ENCODE results near the gene NKAIN1.
A peak's percentile ranks its signal among the peaks of the same experiment; 100 is the strongest.

NKAIN1 gene

DNA sequence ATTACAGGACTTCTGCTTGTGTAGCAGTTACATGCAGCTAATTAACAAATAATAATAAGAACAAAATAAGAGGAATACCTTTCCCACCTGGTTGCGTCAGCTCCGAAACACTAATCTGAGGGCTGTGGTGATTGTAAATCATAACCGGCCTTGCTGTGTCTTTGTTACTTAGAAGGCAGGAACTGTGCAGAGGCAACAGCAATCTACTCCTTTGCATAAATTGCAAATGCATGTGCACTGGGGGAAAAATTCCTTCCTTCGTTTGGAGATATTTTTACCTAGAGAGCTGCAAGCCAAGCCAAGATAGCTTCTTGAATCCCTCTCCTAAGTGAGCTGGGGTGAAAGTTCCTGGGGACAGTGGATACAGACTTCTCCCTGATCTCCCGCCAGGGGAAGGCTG lies 46.0 kb downstream of the NKAIN1 start:
- no peak for DNase-seq (ENCODE audit: low read depth)
- H3K4me3 ChIP-seq (ENCODE audit: low read depth, low read length), result no peak overlapping the region
- TF ChIP-seq, protein P1, sequence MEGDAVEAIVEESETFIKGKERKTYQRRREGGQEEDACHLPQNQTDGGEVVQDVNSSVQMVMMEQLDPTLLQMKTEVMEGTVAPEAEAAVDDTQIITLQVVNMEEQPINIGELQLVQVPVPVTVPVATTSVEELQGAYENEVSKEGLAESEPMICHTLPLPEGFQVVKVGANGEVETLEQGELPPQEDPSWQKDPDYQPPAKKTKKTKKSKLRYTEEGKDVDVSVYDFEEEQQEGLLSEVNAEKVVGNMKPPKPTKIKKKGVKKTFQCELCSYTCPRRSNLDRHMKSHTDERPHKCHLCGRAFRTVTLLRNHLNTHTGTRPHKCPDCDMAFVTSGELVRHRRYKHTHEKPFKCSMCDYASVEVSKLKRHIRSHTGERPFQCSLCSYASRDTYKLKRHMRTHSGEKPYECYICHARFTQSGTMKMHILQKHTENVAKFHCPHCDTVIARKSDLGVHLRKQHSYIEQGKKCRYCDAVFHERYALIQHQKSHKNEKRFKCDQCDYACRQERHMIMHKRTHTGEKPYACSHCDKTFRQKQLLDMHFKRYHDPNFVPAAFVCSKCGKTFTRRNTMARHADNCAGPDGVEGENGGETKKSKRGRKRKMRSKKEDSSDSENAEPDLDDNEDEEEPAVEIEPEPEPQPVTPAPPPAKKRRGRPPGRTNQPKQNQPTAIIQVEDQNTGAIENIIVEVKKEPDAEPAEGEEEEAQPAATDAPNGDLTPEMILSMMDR (IDR thresholded peaks at IDR 0.05; ENCODE audit: low read depth, low read length), result no peak
- TF ChIP-seq MYC (IDR thresholded peaks at IDR 0.05; ENCODE audit: low read depth, low read length) (no peak), POLR2A (IDR thresholded peaks at IDR 0.05; ENCODE audit: extremely low read depth, insufficient read length) (no peak)
- TF ChIP-seq, protein P2, sequence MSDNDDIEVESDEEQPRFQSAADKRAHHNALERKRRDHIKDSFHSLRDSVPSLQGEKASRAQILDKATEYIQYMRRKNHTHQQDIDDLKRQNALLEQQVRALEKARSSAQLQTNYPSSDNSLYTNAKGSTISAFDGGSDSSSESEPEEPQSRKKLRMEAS (IDR thresholded peaks at IDR 0.05; ENCODE audit: low read depth, low read length), result no peak

DNA sequence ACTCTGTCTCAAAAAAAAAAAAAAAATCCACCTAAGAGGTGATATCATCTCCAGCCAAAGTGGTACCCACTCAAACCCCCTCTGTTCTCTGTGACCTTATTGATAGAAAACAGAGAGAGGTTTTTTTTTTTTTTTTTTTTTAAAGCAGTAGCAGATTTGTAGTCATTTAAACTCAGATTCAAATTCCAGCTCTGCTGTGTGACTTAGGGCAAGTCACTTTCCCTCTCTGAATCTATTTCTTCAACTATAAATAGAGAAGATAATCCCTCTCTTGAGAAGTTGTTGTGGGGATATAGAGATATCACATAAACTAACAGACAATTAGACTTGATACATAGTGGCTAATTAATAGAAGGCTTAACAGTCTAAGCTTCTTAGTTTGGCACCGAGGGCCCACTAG lies 48.4 kb downstream of the NKAIN1 start:
- no peak for DNase-seq (ENCODE audit: low read depth)
- TF ChIP-seq MYC (IDR thresholded peaks at IDR 0.05; ENCODE audit: low read depth, low read length) (no peak), POLR2A (IDR thresholded peaks at IDR 0.05; ENCODE audit: extremely low read depth, insufficient read length) (no peak)
- TF ChIP-seq, protein P1 (IDR thresholded peaks at IDR 0.05; ENCODE audit: low read depth, low read length), result no peak
- TF ChIP-seq, protein P2 (IDR thresholded peaks at IDR 0.05; ENCODE audit: low read depth, low read length), result no peak
- H3K4me3 ChIP-seq (ENCODE audit: low read depth, low read length), result no peak overlapping the region

DNA sequence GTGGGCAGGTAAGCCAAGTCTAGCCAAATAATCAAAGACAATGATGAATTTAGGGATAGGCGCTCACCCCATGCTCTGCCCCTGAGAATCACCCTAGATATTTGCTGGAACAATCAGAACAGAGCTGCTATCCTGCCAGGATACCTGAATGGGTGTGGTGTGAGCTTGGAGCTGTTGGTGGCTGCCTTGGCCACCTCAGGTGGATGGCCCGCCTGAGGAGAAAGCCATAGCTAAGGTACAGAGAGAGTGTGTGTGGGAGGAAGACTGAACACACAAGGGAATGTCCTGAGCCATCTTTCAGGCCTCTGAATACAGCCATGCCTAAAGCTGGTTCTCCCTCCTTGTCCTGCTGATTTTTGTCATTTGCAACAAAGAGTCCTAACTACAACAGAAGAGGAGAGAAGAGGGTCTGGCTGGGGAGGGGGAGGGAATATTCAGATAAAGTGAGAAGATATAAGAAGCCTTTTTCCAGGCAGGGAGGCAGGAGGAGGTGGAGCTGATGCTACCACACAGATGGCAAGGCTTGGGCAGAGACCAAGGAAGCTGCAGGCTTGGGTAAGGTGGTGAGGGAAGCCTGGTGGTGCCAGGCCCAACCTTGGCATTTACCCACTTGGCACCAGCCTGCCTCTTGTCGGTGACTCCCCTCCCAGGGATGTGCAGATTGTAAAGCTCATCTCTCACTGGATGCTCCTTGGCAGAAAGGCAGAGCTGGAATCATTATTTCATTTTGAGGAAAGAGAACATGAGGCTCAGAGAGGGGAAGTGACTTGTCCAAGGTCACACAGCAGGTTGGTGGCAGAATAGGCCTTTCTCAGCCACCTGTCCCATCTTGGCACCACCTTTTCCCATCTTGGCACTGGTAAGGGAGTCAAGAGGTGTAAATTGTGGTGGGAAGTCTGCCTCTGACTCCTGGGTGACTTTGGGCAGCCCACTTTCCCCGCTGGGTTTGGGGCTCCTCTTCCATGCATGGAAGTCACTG lies 49.7 kb downstream of the NKAIN1 start:
- no peak overlapping the region for H3K4me3 ChIP-seq (ENCODE audit: low read depth, low read length)
- DNase-seq (ENCODE audit: low read depth), result no peak
- TF ChIP-seq, protein P1 (IDR thresholded peaks at IDR 0.05; ENCODE audit: low read depth, low read length), result no peak
- TF ChIP-seq, protein P2 (IDR thresholded peaks at IDR 0.05; ENCODE audit: low read depth, low read length), result no peak
- TF ChIP-seq MYC (IDR thresholded peaks at IDR 0.05; ENCODE audit: low read depth, low read length) (no peak), POLR2A (IDR thresholded peaks at IDR 0.05; ENCODE audit: extremely low read depth, insufficient read length) (no peak)

DNA sequence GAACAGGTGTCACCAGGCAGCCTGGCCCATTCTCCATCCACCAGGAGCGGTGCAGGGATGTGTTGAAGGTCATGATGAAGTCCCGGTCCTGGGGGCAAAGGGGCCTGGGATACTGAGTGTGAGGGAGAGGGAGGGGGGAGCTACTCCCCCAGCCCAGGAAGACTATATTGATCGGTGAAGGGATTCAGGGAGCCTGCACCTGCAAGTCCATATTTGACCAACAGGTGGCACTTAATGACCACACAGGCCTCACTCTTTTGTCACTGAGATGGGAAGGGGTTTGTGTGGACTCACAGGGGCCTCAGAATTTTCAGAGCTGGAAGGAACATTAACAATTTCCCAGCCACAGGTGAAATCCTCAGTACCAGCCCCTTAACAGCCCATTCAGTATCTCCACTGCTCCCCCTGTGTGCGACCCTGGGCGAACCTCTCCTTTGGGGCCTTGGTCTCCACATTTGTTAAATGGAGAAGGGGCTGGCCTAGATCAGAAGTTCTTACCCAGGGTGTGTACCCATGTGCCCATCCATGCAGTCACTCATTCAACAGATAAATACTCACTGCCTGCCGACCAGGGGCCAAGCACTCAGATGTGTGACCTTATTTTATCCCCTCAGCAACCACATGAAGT lies 55.6 kb downstream of the NKAIN1 start:
- DNase-seq (ENCODE audit: low read depth), result peak; percentile 65
- TF ChIP-seq MYC (IDR thresholded peaks at IDR 0.05; ENCODE audit: low read depth, low read length), result no peak
- TF ChIP-seq, protein P2 (IDR thresholded peaks at IDR 0.05; ENCODE audit: low read depth, low read length), result 0 out of 2 replicates have a peak, but pooled peaks have one; percentile 34
- TF ChIP-seq, protein P1 (IDR thresholded peaks at IDR 0.05; ENCODE audit: low read depth, low read length), result peak; percentile 90
- no peak for TF ChIP-seq POLR2A (IDR thresholded peaks at IDR 0.05; ENCODE audit: extremely low read depth, insufficient read length)

DNA sequence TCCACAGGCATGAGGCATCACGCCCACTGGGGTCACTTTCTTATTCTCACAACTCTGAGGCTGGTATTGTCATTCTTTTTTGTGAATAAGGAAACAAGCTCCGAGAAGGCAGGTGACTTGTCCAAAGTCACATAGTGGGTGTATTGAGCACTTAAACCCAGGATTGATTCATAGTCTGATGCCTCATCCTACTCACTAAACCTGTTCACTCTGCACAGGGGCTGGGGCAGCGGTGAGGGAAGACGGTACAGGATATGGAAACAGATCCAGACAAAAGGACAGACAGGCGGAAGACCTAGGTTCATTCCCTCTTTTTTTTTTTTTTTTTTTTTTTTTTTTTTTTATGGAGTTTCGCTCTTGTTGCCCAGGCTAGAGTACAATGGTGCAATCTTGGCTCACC lies 56.6 kb downstream of the NKAIN1 start:
- no peak overlapping the region for H3K4me3 ChIP-seq (ENCODE audit: low read depth, low read length)
- DNase-seq (ENCODE audit: low read depth), result no peak
- no peak for TF ChIP-seq POLR2A (IDR thresholded peaks at IDR 0.05; ENCODE audit: extremely low read depth, insufficient read length)
- TF ChIP-seq, protein P2 (IDR thresholded peaks at IDR 0.05; ENCODE audit: low read depth, low read length), result no peak

More for the DNA sequence above, 55.6 kb downstream of the NKAIN1 start:
- no peak overlapping the region for H3K4me3 ChIP-seq (ENCODE audit: low read depth, low read length)
